Keratinocyte (primary cell): Measurements from ENCODE around the gene RHOBTB3. TPM values are rescaled to one million over a fixed set of nuclear protein-coding genes. Genes with fewer than 3 reads are reported as not detected.
"Not testable (repeated sequence)": the region's sequence is repeated elsewhere in the genome, so short reads cannot be mapped to it uniquely, and the experiment has no call there.

Experiments used
- DNase-seq: peaks from one replicate; pipeline ENCODE4 v3.0.0-alpha.2; 2011; ENCODE audit warnings: low read depth, missing footprints, low spot score
- FAIRE-seq: peaks from 2 replicates; lab custom pipeline; 2011; peaks lifted over from hg19 to GRCh38; lab: Jason Lieb, UNC
- H2AFZ ChIP-seq: 2 replicates; pipeline ENCODE4 v1.6.0; 2012; ENCODE audit warnings: low read length, control low read depth, inconsistent platforms; ENCODE audit not compliant: control insufficient read depth
- H3K27ac ChIP-seq: 2 replicates; pipeline ENCODE4 v1.5.1; 2011; ENCODE audit warnings: low read length; ENCODE audit not compliant: control insufficient read depth, insufficient read depth
- H3K27me3 ChIP-seq: 3 replicates; pipeline ENCODE4 v1.6.0; 2011; ENCODE audit warnings: low read length; ENCODE audit not compliant: control insufficient read depth, insufficient read depth; ENCODE audit errors: extremely low read depth
- H3K36me3 ChIP-seq, 2 experiments: 2 replicates in 1 of 2; 3 replicates in 1 of 2; pipeline ENCODE4 v1.5.1; 2011; ENCODE audit warnings: low read length in 2 of 2, mild to moderate bottlenecking in 1 of 2; ENCODE audit not compliant: control insufficient read depth in 2 of 2, insufficient read depth in 2 of 2; ENCODE audit errors: extremely low read depth in 1 of 2
- H3K4me1 ChIP-seq: 3 replicates; pipeline ENCODE4 v1.5.1; 2011; ENCODE audit warnings: low read length; ENCODE audit not compliant: control insufficient read depth, insufficient read depth; ENCODE audit errors: extremely low read depth
- H3K4me2 ChIP-seq: 3 replicates; pipeline ENCODE4 v1.6.0; 2011; ENCODE audit warnings: low read depth, low read length; ENCODE audit not compliant: control insufficient read depth, insufficient read depth; ENCODE audit errors: extremely low read depth
- H3K4me3 ChIP-seq, 3 experiments: fragments of 200-600 bp in 1 of 3; sonication (generic) in 1 of 3; 2 replicates in 2 of 3; 3 replicates in 1 of 3; pipeline ENCODE4 v1.5.1; 2011 to 2016; ENCODE audit warnings: low read length in 3 of 3, mild to moderate bottlenecking in 3 of 3, control low read depth in 2 of 3, inconsistent platforms in 1 of 3, low read depth in 1 of 3, mixed read lengths in 1 of 3, mixed run types in 1 of 3, moderate library complexity in 1 of 3; ENCODE audit not compliant: control insufficient read depth in 2 of 3, insufficient read depth in 2 of 3; ENCODE audit errors: extremely low read depth in 1 of 3
- H3K79me2 ChIP-seq: 2 replicates; pipeline ENCODE4 v1.6.0; 2012; ENCODE audit warnings: low read length; ENCODE audit not compliant: control insufficient read depth, insufficient read depth
- H3K9ac ChIP-seq: 3 replicates; pipeline ENCODE4 v1.6.0; 2011; ENCODE audit warnings: low read length; ENCODE audit not compliant: control insufficient read depth, insufficient read depth; ENCODE audit errors: extremely low read depth
- H3K9me1 ChIP-seq: 3 replicates; pipeline ENCODE4 v1.6.0; 2011; ENCODE audit warnings: low read length; ENCODE audit not compliant: control insufficient read depth, insufficient read depth; ENCODE audit errors: extremely low read depth
- H3K9me3 ChIP-seq: 2 replicates; pipeline ENCODE4 v1.5.1; 2012; ENCODE audit warnings: low read depth, low read length; ENCODE audit not compliant: control insufficient read depth
- H4K20me1 ChIP-seq: 3 replicates; pipeline ENCODE4 v1.6.0; 2011; ENCODE audit warnings: low read length; ENCODE audit not compliant: control insufficient read depth, insufficient read depth; ENCODE audit errors: extremely low read depth
- EZH2 ChIP-seq: IDR thresholded peaks from one replicate; pipeline ENCODE4 v1.6.1; 2012; ENCODE audit warnings: inconsistent platforms, mild to moderate bottlenecking, low read length, moderate library complexity
- dilution Hi-C: fragments of 300-500 bp; cut with MboI; formaldehyde crosslinking; loops from one replicate; pipeline ENCODE4 v1.7.0; 2020; ENCODE audit warnings: low sequenced_read_pairs; ENCODE audit not compliant: extremely low pct_ligation_motif_present
- polyA plus RNA-seq, 5 experiments: library from polyadenylated mRNA; depleted of rRNA in 3 of 5; stranded (reverse) in 3 of 5; stranded (forward) in 1 of 5; unstranded in 1 of 5; fragments of >200 nt; gene quantifications; 1 replicate in 1 of 5; 2 replicates in 3 of 5; 3 replicates in 1 of 5; pipeline versions ENCODE4 v1.2.1 to v1.2.3, GENCODE V29; 2011 to 2012; ENCODE audit warnings: missing spikeins in 2 of 5, low read depth in 1 of 5, low replicate concordance in 1 of 5

Gene RHOBTB3
- polyA plus RNA-seq, 1 donor (not counting 4 experiments of a cell fraction or from before 2014, with no cell fraction given) = 4.7 TPM

GRCh38 chr5:95709967-95710650 is 21.0 kb upstream of the RHOBTB3 start:
- Histone ChIP-seq H3K27ac (no peak overlapping the region), H2AFZ (no peak overlapping the region), H3K9me3 (no peaks in the 10 kb centered on the region), H3K9ac (no peak overlapping the region), H3K79me2 (no peaks in the 10 kb centered on the region), H3K4me3 (no peak overlapping the region), H3K4me1 (peaks cover 16% of the 10 kb centered on the region), H3K9me1 (no peaks in the 10 kb centered on the region), H3K27me3 (peaks cover 20% of the 10 kb centered on the region), H4K20me1 (no peaks in the 10 kb centered on the region), H3K36me3 (no peaks in the 10 kb centered on the region), H3K4me2 (no peak overlapping the region)
- no peak for DNase-seq
- dilution Hi-C loops = no loop called here
- FAIRE-seq = no peak
- no peak for TF ChIP-seq EZH2

- peak; percentile 32 for TF ChIP-seq EZH2
- H3K9me1 ChIP-seq, H2AFZ ChIP-seq, H4K20me1 ChIP-seq, H3K36me3 ChIP-seq, H3K27ac ChIP-seq, H3K9ac ChIP-seq, FAIRE-seq, H3K79me2 ChIP-seq, H3K9me3 ChIP-seq, H3K4me3 ChIP-seq, DNase-seq, dilution Hi-C loops: not testable (repeated sequence)
- peaks cover 21% of the 10 kb centered on the region for H3K4me1 ChIP-seq
- peaks cover 20% of the 10 kb centered on the region for H3K27me3 ChIP-seq
- peak overlapping the region; percentile 2 for H3K4me2 ChIP-seq
These were observed 20.3 kb upstream of the RHOBTB3 start for GRCh38 chr5:95710651-95711500.
